Activated CD4-positive, alpha-beta T cell treated with anti-CD3 and anti-CD28 coated beads, Interleukin-2, amount 50 U/mL, for 4 hours (primary cell): ENCODE results near the gene ALAD.
"Not testable (repeated sequence)": the region's sequence is repeated elsewhere in the genome, so short reads cannot be mapped to it uniquely, and the experiment has no call there.

Source experiments
- DNase-seq, 2 experiments: peaks; one replicate each; pipeline ENCODE4 v3.0.0-alpha.2; 2020

The ALAD gene

GRCh38 chr9:113372059-113372458 is 29.0 kb downstream of the ALAD start:
- DNase-seq = no peak

- DNase-seq = no peak
Observed at GRCh38 chr9:113370806-113371325, 30.2 kb downstream of the ALAD start.

GRCh38 chr9:113369855-113370140 is 31.3 kb downstream of the ALAD start:
- no peak for DNase-seq

- DNase-seq = no peak
Observed at GRCh38 chr9:113368982-113369854, 31.9 kb downstream of the ALAD start.

- DNase-seq = no peak
Observed at GRCh38 chr9:113368348-113368981, 32.6 kb downstream of the ALAD start.

- not testable (repeated sequence) for DNase-seq
Observed at GRCh38 chr9:113365652-113366051, 35.4 kb downstream of the ALAD start.

GRCh38 chr9:113364951-113365350 is 36.1 kb downstream of the ALAD start:
- DNase-seq = no peak

- DNase-seq = no peak
Observed at GRCh38 chr9:113363336-113363735, 37.7 kb downstream of the ALAD start.

GRCh38 chr9:113361304-113362018 is 39.6 kb downstream of the ALAD start:
- DNase-seq = no peak

- DNase-seq = no peak
Observed at GRCh38 chr9:113360242-113360842, 40.7 kb downstream of the ALAD start.

- no peak for DNase-seq
Observed at GRCh38 chr9:113359385-113359784, 41.7 kb downstream of the ALAD start.

GRCh38 chr9:113356686-113357292 is 44.3 kb downstream of the ALAD start:
- DNase-seq = no peak

GRCh38 chr9:113355040-113355596 is 46.0 kb downstream of the ALAD start:
- DNase-seq = no peak

GRCh38 chr9:113352411-113352810 is 48.7 kb downstream of the ALAD start:
- DNase-seq = no peak

- DNase-seq = no peak
Observed at GRCh38 chr9:113352006-113352405, 49.1 kb downstream of the ALAD start.

GRCh38 chr9:113350937-113351336 is 50.1 kb downstream of the ALAD start:
- no peak for DNase-seq

- DNase-seq = no peak
Observed at GRCh38 chr9:113350107-113350661, 50.9 kb downstream of the ALAD start.

GRCh38 chr9:113349445-113350094 is 51.5 kb downstream of the ALAD start, which contains the start of gene BSPRY:
BSPRY (plus strand) TSS chr9:113349541; CDS start chr9:113349580, 39 bp downstream.
- no peak for DNase-seq

GRCh38 chr9:113349066-113349444 is 52.0 kb downstream of the ALAD start:
- no peak for DNase-seq

GRCh38 chr9:113348437-113348836 is 52.6 kb downstream of the ALAD start:
- no peak for DNase-seq

- no peak for DNase-seq
Observed at GRCh38 chr9:113345671-113346070, 55.4 kb downstream of the ALAD start.

GRCh38 chr9:113345190-113345589 is 55.9 kb downstream of the ALAD start:
- DNase-seq = no peak
